ENCODE data around the gene CKAP4. TPM values are rescaled to one million over a fixed set of nuclear protein-coding genes. Genes with fewer than 3 reads are reported as not detected.

The CKAP4 gene
- total RNA-seq, 1 donor from 2014 or later, result 24.1 TPM

DNA sequence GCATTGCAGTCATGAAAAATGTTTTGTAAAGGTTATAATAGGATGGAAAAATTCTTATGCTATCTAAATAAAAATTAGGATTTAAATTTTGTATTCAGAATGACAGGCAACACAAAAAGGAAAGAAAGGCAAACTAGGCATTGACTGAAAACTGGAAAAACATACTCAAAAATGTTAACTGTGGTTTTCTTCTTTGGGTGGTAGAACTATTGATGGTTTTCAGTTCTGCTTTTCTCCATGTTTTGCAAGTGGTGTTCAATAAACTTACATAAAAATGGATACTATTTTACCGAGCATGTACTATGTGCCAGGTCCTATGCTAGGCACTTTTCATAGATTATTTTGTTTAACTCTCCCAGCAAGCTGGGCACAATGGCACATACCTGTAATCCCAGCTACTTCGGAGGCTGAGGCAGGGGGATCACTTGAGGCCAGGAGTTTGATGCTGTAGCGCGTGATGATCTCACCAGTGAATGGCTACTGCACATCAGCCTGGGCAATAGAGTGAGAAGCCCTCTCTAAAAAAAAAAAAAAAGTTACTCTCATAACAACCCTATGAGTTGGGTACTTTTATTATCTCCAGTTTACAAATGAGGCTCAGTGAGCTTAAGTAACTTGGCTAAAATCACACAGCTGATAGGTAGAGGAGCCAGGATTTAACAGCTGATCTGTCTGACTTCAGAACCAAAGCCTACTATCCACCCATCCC, 28.4 kb upstream of the CKAP4 start:
- DNase-seq (ENCODE audit: low spot score in 2 of 2), result no peak
- no peak for FAIRE-seq

DNA sequence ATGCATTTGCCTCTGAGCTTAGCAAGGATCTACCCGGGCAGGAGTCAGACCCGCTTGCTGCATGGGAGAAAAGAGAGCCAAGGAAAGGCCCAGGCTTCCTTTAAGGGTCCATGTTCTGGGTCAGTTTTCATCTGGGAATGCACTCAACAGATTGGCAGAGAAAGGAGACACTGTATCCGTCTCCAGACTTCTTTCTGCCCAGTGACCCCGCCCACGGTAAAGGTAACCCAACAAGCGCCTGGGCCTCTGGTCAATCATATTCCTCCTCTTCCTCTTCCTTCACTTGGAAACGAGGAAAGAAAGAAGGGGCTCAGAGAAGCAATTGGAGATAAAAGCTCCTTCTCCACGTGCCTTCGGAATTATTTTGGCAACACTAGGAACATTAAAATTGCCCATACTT, 27.6 kb upstream of the CKAP4 start:
- FAIRE-seq, result no peak

DNA sequence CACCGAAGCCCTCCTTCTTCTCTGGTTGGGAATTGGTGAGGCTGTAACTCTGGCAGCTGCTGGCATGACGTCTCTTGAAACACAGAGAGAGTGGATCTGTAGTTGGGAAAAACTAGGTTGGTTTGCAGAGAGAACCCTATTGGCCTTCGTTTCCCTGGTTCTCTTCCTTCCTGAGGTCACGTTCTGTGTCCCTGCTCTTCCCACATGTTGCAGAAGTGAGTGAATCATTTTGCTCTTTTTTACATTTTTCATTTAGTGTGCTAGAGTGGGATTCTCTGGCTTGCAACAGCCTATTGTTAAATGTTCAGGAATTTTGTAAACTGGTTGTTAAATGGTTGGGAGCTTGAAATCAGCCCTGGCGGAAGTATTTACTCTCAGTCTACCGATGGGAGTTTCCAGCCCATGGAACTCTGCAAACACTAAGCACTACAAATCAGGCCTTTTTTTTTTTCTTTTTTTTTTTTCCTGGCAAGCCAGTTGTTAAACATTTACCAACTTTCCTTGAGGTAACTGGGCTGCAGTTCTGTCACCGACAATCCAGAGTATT, 26.8 kb upstream of the CKAP4 start:
- DNase-seq (ENCODE audit: low spot score in 2 of 2), result no peak
- FAIRE-seq, result no peak

More for the DNA sequence above, 27.6 kb upstream of the CKAP4 start:
- no peak for DNase-seq (ENCODE audit: low spot score in 2 of 2)

DNA sequence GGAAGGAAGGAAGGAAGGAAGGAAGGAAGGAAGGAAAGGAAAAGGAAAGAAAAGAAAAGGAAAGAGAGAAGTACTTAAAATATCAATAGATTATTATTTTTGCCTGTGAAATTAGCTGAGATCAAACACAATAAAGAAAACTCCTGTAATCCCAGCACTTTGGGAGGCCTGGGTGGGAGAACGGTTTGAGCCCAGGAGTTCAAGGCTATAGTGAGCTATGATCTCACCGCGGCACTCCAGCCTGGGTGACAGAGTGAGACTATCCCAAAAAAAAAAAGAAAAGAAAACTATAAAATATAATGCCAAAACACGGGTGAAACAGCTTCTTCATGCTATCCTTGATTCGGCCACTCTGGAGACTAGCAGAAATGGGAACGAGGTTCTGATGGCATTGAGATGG, 26.2 kb upstream of the CKAP4 start:
- DNase-seq (ENCODE audit: low spot score in 2 of 2), result no peak
- FAIRE-seq, result no peak

DNA sequence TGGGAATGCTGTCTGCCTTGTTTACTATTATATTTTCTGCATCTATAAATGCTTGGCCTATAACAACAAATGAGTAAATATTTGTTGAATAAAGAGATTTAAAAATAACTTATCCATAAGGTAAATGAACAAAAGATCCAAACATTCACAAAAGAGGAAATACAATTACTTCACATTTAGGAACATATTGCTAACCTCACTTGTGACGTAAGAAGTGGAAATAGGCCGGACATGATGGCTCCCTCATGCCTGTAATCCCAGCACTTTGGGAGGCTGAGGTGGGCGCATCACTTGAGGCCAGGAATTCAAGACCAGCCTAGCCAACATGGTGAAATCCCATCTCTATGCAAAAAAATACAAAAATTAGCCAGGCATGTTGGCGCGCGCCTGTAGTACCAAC, 25.7 kb upstream of the CKAP4 start:
- FAIRE-seq (no peak), DNase-seq (ENCODE audit: low spot score in 2 of 2) (no peak)

DNA sequence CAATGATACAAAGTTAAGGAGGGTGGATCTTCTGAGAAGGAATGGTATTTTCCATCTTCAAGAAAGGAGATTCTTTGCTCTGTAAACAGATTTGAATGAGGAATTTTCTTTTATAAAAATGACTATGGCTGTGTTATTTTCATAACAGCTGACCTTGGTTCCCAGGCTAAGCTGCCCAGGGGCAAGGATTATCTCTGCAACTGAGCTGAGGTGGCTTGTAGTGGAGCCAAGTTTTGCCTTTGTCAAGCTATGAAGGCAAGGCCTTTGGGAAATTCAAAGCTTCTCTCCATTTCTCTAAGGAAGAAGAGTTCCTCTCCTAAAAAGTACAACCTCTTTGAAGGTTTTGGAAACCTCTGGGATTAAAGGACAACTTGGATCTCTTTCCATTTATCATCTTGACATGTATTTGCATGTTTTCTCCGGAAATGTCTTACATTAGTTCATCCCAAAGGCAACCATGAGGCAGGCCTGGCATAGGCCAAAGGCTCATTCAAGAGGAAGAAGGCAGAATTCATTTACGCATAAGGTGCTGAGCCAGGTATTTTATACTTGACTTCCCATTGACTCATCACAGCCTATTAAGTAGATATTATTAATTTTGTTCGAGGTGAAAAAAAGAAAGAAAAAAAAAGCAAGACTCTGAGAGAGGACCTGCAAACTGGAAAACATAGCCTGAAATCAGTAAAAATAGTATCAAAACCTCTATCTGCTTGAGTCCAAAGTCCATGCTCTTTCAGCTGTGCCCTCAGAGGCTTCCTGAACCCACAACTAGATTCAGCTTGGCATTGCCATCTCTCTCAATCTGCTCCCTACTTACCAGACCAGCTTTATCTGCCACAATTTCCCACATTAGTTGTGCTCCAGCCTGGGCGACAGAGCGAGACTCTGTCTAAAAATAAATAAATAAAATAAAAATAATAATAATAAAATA, 24.0 kb upstream of the CKAP4 start:
- no peak for FAIRE-seq
- DNase-seq (ENCODE audit: low spot score in 2 of 2), result no peak

DNA sequence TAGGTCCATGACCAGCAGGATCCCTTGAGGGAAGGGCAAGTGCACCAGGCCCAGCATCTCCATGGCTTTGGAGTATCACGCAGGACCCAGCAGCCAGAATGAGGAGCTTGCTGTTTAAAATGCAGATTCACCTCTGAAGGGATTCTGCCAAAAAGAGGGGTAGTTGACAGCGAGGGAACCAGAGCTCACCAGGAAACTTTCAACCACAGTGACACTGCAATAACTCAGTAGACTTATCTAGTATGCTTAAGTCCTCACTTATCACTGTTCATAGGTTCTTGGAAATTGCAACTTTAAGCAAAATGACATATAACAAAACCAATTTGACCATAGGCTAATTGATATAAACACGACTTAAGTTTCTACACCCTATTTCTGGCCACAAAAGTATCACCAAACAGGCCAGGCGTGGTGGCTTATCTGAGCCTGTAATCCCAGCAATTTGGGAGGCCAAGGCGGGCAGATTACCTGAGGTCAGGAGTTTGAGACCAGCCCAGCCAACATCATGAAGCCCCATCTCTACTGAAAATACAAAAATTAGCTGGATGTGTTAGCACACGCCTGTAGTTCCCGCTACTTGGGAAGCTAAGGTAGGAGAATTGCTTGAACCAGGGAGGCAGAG, 21.4 kb upstream of the CKAP4 start:
- FAIRE-seq (no peak), DNase-seq (ENCODE audit: low spot score in 2 of 2) (no peak)

DNA sequence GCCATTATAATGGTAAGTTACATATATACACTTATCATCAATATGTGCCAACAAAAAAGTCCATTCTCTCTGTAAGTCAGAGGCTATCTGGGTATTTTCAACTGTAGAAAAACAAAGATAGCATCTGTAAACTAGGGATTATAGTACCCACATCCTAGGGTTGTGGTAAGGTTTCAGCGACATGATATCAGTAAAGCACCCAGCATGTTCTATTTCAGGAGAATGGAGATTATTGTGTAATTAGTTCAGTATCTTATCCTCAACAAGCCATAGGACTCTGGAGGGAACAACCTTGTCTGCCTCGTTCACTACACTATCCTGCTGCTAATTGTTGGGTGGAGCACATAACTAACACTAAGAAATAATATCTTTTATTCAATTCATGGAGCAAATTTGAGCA, 19.7 kb upstream of the CKAP4 start:
- DNase-seq (ENCODE audit: low spot score in 2 of 2), result no peak

DNA sequence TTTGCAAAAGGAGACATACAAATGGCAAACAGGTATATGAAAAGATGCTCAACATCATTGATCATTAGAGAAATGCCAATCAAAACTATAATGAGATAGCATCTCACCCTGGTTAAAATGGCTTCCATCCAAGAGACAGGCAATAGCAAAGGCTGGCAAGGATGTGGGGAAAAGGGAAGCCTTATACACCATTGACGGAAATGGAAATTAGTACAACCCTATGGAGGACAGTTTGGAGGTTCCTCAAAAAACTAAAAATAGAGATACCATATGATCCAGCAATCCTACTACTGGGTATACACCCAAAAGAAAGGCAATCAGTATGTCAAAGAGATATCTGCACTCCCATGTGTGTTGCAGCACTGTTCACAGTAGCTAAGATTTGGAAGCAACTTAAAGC, 17.3 kb upstream of the CKAP4 start:
- FAIRE-seq, result no peak
- DNase-seq (ENCODE audit: low spot score in 2 of 2), result no peak

More for the DNA sequence above, 19.7 kb upstream of the CKAP4 start:
- no peak for FAIRE-seq

DNA sequence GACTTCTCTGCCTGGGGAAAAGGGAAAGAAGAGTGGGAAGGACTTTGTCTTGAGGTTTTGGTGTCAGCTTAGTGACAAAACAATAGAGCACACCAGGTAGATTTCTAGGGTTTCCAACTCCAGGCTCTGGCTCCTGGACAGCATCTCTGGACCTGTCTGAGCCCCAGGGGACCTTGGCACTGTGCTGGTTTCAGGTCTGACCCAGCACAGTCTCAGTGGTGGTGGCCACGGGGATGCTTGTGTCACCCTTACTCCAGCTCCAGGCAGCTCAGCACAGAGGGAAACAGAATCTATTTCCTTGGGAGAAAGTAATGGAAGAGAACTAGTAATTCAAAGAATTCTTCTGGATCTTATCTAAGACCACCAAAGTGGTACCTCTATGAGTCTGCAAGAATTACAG, 11.1 kb upstream of the CKAP4 start:
- no peak for FAIRE-seq
- DNase-seq (ENCODE audit: low spot score in 2 of 2), result no peak

DNA sequence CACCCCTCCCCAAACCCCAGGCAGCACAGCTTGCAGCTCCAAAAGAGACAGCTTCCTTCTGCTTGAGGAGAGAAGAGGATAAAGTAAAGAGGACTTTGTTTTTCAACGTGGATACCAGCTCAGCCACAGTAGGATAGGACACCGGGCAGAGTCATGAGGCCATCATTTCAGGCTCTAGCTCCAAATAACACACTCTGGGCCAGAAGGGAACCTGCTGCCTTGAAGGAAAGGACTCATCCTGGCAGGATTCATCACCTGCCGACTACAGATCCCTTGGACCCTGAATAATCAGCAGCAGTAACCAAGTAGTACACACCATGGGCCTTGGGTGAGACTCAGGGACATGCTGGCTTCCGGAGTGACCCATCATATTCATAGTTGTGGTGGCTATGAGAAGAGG, 10.4 kb upstream of the CKAP4 start:
- DNase-seq (ENCODE audit: low spot score in 2 of 2) (no peak), FAIRE-seq (no peak)

DNA sequence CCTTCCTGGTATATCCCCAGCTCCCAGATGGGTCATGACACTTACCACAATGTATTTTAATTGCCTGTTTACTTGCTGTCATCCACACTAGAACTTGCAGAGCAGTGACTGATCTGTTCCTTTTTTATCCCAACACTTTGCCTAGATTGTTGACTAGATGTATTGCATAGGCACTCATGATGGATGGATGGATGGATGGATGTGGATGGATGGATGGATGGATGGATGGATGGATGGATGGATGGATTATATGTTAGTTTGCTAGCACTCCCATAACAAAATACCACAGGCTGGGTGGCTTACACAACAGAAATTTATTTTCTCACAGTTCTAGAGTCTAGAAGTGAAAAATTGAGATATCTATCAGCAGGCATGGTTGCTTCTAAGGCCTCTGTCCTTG, 8.7 kb upstream of the CKAP4 start:
- FAIRE-seq, result no peak

DNA sequence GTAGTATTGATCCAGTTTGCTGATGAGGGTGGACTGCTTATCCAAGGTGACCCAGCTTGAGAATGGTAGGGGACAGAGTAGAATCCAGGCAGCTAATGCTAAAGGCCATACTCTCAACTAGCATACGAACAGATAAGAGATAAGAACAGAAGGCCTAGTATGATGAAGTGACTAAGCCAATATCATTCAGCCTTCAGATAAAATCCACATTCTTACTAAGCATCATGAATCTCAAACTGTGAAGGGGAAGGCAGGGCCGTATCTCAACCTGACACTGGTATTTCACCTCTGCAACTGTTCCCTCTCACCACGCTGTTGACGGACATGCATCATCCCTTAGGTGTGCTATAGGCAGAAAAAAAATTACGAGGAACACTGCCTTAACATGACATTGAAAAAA, 8.1 kb upstream of the CKAP4 start:
- DNase-seq (ENCODE audit: low spot score in 2 of 2) (no peak), FAIRE-seq (no peak)

More for the DNA sequence above, 8.7 kb upstream of the CKAP4 start:
- DNase-seq (ENCODE audit: low spot score in 2 of 2), result no peak

DNA sequence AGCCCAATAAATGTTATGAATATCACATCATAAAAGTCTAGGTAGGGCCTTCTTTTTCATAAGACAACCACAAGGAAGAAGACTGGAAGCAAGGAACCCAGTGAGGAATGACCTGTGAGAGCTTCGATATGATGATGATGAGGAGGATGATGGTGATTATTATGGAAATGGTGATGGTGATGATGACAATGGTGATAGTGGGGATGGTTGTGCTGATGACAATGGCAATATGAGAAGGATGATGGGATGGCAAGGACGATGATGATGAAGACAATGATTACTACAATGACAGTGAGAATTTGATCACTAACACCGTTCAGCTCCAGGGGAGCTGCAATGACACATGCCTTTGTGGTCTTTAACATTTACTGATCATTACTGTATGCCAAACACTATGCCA, 7.7 kb upstream of the CKAP4 start:
- FAIRE-seq (no peak), DNase-seq (ENCODE audit: low spot score in 2 of 2) (no peak)

DNA sequence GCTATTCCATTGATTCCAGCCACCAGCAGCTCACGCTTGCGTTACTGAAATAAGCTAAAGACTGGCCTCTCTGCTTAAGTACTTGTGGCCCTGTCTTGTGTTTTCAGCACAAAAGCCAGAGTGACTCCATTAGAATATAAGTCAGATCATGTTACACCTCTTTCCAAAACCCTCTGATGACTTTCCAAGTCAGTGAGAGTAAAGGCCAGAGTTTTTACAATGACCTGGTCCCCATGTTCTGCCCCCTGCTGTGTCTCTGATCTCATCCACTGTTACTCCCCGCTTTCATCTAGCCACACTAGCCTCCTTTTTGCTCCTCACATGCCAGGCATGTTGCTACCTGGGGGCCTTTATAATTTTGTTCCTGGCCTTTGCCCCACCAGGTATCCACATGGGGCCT, 6.9 kb upstream of the CKAP4 start:
- no peak for FAIRE-seq
- DNase-seq (ENCODE audit: low spot score in 2 of 2), result no peak

DNA sequence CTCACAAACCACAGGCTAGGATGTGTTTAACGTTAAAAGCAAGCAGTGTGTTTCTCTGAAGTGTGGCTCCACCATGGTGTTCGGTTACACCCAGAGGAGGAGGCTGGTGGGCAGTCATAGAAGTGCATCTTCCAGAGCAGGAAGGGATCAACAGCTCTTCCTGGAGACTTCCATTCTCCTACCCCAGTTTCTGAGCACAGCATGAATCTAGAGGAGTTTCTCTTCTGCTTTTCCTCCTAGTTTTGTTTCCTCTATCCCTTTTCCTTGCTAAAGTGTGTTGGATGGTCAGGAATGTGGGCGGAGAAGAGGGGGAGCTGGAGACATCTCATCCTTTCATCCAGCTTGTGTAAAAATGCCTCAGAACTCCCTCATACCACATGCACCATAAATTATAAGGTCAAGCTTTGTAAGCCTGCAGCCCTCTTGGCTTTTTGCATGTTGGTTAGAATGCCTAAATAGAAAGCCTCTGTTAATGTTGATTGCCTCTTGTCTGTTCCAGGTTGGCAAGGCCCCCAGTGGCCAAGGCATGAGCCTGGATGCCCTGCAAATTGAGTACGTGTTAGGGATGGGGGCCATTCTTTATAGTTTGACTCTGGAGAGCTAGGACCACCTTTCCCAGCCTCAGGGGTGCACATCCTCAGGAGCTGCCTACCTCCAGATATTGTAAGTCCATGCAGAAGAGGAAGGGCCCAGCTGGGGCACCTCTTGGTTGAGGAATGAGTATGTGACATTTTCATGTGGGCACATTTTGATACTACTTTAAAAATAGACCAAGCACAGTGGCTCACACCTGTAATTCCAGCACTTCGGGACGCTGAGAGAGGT, 4.0 kb upstream of the CKAP4 start:
- no peak for FAIRE-seq
- no peak for DNase-seq (ENCODE audit: low spot score in 2 of 2)

DNA sequence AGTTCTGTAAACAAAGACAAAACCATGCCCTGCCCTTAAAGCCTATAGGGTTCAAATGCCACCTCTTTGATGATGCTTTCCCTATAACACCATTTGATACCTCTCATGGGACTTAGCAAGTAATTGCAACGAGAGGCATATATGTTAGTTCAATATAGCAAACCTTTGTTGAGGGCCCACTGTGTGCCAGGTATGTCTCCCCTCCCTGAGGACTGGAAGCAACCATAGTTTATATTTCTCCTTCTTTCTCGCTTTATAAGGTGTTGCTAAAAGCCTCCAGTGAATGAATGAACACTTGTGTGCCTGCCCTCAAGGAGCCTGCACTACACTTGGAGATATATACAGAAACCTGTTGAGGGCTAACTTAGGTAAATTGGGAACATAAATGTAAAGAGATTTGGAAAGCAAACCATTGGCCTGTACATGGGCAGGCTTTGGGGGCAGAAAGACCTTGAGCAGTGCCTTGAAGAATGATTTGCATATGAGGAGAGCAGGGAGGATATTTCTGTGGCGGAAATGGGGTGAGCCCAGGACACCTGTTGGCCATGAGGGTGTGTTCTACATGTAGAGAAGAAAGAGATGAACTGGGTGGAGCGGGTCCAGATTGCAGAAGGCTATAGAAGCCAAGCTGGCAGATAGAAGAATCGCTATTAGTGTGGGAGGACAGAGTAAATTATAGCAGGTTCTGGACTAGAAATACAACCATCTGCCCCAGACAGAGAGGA, 1.8 kb upstream of the CKAP4 start:
- no peak for FAIRE-seq
- DNase-seq (ENCODE audit: low spot score in 2 of 2), result no peak

DNA sequence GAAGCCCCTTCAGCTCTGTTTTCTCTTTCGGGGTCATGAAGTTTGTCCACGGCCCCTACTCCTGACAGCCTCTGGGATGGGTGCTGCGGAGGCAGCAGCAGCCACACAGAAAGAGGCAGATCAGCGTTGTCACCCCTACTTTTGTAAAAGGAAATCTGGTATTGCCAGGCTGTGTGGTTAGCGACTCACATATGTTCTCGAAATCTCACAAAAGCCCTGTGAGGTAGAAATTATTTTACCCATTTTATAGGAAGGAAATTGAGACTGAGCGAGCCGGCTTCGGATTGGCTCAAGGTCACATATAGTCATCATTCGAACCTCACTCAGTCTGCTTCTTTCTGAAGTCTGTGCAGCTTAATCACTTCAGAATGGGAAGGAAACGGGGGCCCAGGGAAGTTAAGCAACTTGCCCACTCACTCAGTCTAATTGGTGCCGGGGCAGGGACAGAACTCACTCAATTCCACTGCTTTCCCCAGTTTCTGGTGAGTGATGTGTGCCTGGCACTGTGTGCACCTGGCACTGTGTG, 1.1 kb upstream of the CKAP4 start:
- FAIRE-seq (no peak), DNase-seq (ENCODE audit: low spot score in 2 of 2) (no peak)

DNA sequence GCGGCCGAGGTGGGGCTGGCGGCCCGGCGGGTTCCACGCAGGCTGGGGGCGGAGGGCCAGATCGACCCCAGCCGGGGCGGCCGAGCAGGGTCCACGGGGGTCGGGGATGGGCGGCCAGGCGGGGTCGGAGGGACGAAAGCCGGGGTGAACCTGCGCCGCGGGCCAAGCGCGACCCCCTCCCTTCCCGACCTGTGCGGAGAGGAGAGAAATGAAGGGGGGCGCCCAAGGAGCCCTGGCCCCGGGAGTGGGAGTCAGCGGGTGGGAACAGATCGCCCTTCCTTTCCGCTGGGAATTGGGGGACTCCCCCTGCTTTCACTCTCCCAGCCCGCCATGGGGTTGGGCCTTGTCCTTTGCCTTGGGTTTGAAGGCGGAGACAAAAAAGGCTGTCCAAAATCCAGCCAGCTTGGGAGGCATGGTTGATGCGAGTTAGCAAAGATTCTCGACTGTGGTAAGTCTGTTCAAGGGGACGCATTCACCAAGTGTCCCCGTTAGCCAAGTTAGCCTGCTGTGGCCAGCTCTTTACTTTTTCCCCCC, 559 bp upstream of the CKAP4 start:
- DNase-seq (ENCODE audit: low spot score in 2 of 2), result peak; percentile 58 to 60
- no peak for FAIRE-seq
